ENCODE measurements around the gene CASQ1. TPM values are rescaled to one million over a fixed set of nuclear protein-coding genes. Genes with fewer than 3 reads are reported as not detected.
A peak's percentile ranks its signal among the peaks of the same experiment; 100 is the strongest.

The CASQ1 gene
- total RNA-seq, 4 donors from 2014 or later = 255 to 894 (median 358) TPM

DNA sequence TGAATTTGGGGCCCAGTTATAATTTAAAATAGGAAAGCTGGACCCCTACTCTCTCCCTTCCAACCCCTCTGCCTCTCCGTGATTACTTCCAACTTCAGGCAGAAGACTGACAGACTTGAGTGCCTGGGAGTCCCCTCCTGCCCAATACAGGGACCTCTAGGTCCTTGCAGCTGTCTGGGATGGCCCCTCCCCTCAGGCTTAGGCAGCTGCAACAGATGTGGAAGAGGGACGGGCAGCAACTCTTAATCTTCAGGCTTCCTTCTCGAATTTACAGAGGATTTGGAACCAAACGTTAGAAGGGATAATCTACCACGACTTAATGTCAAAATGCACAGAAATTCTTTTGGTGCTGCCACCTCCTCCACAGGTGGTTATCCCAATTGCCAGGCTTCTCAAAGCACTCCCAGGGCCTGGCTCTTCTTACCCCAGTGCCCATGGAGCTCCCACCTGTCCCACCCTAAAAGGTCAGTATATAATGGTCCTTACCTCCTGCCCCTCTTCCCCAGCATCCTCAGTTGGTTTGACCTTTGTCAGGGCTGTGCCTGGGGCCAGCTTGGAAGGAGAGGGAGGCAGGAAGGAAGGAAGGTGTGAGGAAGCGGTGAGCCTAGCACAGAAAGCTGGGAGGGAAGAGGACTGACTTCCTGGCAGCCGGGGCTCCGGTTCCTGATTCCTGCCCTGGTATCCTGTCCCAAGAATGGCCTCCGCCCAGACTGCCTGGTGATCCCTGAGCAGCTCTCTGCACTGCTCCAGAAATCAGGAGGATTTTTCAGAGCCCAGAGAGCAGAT lies 17.6 kb downstream of the CASQ1 start:
- DNase-seq (no peak), ATAC-seq (no peak)
- peaks cover 0 to 21% of the 10 kb centered on the region in 2 donors for H3K36me3 ChIP-seq
- intact Hi-C loops (cut with DNase I; ENCODE audit: low total_unique reads) = loop anchor here (2.0 to 5.0 kb wide), 2 partner anchors 15 to 106 kb away; no protein-coding TSS in a partner anchor
- in situ Hi-C loops (cut with MboI; ENCODE audit: low sequenced_read_pairs in 4 of 4) = no loop called here
- H3K9me3 ChIP-seq = no peaks in the 10 kb centered on the region
- H3K4me3 ChIP-seq = no peak overlapping the region
- H3K27ac ChIP-seq = peak overlapping the region; percentile 84 to 93 (median 90)
- H3K4me1 ChIP-seq = peaks cover 41 to 68% of the 10 kb centered on the region in 2 donors
- H3K27me3 ChIP-seq = no peaks in the 10 kb centered on the region
- TF ChIP-seq POLR2A (IDR thresholded peaks at IDR 0.05) = no peak
- TF ChIP-seq, protein P1, sequence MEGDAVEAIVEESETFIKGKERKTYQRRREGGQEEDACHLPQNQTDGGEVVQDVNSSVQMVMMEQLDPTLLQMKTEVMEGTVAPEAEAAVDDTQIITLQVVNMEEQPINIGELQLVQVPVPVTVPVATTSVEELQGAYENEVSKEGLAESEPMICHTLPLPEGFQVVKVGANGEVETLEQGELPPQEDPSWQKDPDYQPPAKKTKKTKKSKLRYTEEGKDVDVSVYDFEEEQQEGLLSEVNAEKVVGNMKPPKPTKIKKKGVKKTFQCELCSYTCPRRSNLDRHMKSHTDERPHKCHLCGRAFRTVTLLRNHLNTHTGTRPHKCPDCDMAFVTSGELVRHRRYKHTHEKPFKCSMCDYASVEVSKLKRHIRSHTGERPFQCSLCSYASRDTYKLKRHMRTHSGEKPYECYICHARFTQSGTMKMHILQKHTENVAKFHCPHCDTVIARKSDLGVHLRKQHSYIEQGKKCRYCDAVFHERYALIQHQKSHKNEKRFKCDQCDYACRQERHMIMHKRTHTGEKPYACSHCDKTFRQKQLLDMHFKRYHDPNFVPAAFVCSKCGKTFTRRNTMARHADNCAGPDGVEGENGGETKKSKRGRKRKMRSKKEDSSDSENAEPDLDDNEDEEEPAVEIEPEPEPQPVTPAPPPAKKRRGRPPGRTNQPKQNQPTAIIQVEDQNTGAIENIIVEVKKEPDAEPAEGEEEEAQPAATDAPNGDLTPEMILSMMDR (IDR thresholded peaks at IDR 0.05 in 4 of 5, conservative IDR thresholded peaks at IDR 0.05 in 1 of 5) = no peak

DNA sequence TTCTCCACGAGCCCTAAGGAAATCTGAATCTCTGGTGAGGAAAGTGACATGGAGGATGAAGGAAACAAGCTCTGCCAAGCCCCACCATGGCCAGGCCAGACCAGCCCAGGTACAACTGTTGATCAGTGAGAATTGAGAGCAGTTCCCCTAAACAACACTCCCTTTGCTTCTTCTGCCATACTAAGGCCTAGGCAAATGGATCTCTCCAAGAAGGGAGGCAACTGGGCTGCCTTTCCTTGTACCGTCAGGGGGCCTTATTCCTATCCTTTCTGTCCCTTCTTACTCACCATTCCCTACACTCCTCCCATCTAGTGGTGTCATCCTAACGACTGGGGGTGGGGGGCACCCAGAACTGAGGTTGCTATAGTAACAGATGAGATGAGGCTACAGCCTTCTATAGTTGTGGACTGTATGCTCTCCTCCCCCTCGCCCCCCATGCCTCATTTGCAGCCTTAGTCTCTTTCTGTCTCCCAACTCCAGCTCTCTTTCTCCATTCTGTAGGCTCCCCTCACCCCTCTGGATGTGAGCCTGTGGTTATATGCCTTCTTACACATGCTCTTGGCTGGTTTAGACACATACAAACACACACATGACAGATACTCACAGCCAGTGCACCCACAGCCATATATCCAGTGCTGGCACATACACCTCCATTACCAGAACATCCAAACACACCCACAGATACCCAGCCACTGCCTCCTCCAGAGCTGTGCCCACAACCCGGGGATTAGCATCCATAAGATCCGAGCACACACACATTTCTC lies 18.4 kb downstream of the CASQ1 start:
- Histone ChIP-seq H3K27me3 (no peaks in the 10 kb centered on the region), H3K4me3 (no peak overlapping the region), H3K36me3 (peaks cover 0 to 28% of the 10 kb centered on the region in 2 donors), H3K27ac (peak overlapping the region; percentile 84 to 93 (median 90)), H3K9me3 (no peaks in the 10 kb centered on the region), H3K4me1 (peaks cover 41 to 68% of the 10 kb centered on the region in 2 donors)
- in situ Hi-C loops (cut with MboI; ENCODE audit: low sequenced_read_pairs in 4 of 4) (no loop called here), intact Hi-C loops (cut with DNase I; ENCODE audit: low total_unique reads) (loop anchor here (2.0 to 5.0 kb wide), 2 partner anchors 16 to 106 kb away; no protein-coding TSS in a partner anchor)
- ATAC-seq = no peak
- no peak for TF ChIP-seq POLR2A (IDR thresholded peaks at IDR 0.05)
- TF ChIP-seq, protein P1 (IDR thresholded peaks at IDR 0.05 in 4 of 5, conservative IDR thresholded peaks at IDR 0.05 in 1 of 5) = no peak
- no peak for DNase-seq

DNA sequence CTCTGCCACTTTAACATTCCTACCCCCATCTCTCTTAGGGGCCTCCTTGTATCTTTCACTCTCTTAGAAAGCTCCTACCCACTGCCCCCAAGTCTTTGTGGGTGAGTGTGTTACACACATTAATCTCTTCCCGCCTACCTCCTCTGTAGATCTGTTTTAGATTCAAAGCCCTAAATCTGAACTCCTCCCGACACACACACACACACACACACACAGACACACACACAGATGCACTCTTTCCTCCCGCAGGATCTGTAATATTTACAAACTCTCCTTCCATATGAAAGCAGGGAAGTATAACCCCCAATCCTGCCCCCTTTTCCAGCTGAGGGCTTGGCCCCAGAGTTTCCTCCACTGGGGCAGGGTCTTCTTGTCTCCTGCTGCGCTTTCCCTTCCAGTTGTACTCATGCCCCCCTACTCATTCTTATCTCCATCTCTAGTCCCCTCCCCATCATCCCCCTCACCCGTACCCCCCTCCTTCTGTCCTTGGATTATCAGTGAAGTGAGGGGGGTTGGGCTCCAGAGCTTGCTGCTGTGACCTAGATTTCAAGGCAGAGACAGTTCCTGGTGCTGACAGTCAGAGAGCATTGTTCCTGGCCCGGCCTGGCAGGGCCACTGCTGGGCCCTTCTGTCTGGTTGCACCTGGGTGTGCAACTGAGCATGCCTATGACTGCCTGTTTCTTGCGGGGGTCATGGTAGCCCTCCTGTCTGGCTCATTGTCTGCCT lies 19.1 kb downstream of the CASQ1 start:
- H3K27ac ChIP-seq = peak overlapping the region; percentile 66 to 93 (median 90)
- H3K36me3 ChIP-seq = peaks cover 0 to 36% of the 10 kb centered on the region in 2 donors
- H3K27me3 ChIP-seq = no peaks in the 10 kb centered on the region
- H3K9me3 ChIP-seq = no peaks in the 10 kb centered on the region
- ATAC-seq (peak; percentile 27 to 30), DNase-seq (no peak)
- in situ Hi-C loops (cut with MboI; ENCODE audit: low sequenced_read_pairs in 4 of 4) (no loop called here), intact Hi-C loops (cut with DNase I; ENCODE audit: low total_unique reads) (loop anchor here (2.0 to 5.0 kb wide), 2 partner anchors 17 to 107 kb away; no protein-coding TSS in a partner anchor)
- TF ChIP-seq POLR2A (IDR thresholded peaks at IDR 0.05) = no peak
- TF ChIP-seq, protein P1 (IDR thresholded peaks at IDR 0.05 in 4 of 5, conservative IDR thresholded peaks at IDR 0.05 in 1 of 5) = no peak
- H3K4me3 ChIP-seq = no peak overlapping the region
- H3K4me1 ChIP-seq = peaks cover 38 to 61% of the 10 kb centered on the region in 2 donors

DNA sequence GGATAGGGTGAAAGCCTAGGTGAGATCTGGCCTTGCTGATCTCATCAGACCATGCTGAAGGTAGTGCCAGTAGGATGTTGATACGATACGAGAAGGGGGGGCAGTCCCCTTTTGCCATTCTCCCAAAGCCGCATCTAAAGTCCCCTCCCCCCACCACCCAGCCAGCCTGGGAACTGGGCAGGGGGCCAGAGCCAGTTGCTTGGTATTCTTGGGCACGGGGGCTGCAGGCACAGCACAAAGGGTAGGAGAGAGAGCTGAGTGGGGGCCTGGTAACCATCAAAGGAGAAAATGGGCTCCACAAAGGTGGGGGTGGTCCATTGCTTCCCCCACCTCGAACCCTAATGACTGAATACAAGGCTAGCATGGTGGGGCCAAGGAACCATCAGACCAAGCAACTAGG lies 20.2 kb downstream of the CASQ1 start:
- TF ChIP-seq, protein P1 (IDR thresholded peaks at IDR 0.05 in 4 of 5, conservative IDR thresholded peaks at IDR 0.05 in 1 of 5) = no peak
- TF ChIP-seq POLR2A (IDR thresholded peaks at IDR 0.05) = no peak
- Histone ChIP-seq H3K27me3 (no peaks in the 10 kb centered on the region), H3K9me3 (no peaks in the 10 kb centered on the region), H3K27ac (peak overlapping the region; percentile 66 to 93 (median 90)), H3K36me3 (peaks cover 0 to 47% of the 10 kb centered on the region in 2 donors), H3K4me1 (peaks cover 31 to 56% of the 10 kb centered on the region in 2 donors), H3K4me3 (no peak overlapping the region)
- DNase-seq (no peak), ATAC-seq (no peak)
- in situ Hi-C loops (cut with MboI; ENCODE audit: low sequenced_read_pairs in 4 of 4) (no loop called here), intact Hi-C loops (cut with DNase I; ENCODE audit: low total_unique reads) (no loop called here)
